Measurements from ENCODE around the gene CCDC112.
"Not testable (repeated sequence)": the region's sequence is repeated elsewhere in the genome, so short reads cannot be mapped to it uniquely, and the experiment has no call there.

Gene CCDC112

GRCh38 chr5:115249379-115249778 lies 47.1 kb downstream of the CCDC112 start:
- DNase-seq, result not testable (repeated sequence)

- DNase-seq, result no peak
Measured at GRCh38 chr5:115246361-115246991, 50.0 kb downstream of the CCDC112 start.

GRCh38 chr5:115243412-115243811 lies 53.0 kb downstream of the CCDC112 start:
- DNase-seq, result no peak

- no peak for DNase-seq
Measured at GRCh38 chr5:115241881-115242642, 54.4 kb downstream of the CCDC112 start.

GRCh38 chr5:115237066-115237465 lies 59.4 kb downstream of the CCDC112 start:
- no peak for DNase-seq

- DNase-seq, result no peak
Measured at GRCh38 chr5:115236599-115236998, 59.9 kb downstream of the CCDC112 start.

- DNase-seq, result no peak
Measured at GRCh38 chr5:115231598-115231997, 64.9 kb downstream of the CCDC112 start.

GRCh38 chr5:115229606-115230005 lies 66.8 kb downstream of the CCDC112 start:
- no peak for DNase-seq

GRCh38 chr5:115227281-115227680 lies 69.2 kb downstream of the CCDC112 start:
- DNase-seq, result no peak
